ENCODE measurements around the gene ARFGAP2.

ARFGAP2 gene

DNA sequence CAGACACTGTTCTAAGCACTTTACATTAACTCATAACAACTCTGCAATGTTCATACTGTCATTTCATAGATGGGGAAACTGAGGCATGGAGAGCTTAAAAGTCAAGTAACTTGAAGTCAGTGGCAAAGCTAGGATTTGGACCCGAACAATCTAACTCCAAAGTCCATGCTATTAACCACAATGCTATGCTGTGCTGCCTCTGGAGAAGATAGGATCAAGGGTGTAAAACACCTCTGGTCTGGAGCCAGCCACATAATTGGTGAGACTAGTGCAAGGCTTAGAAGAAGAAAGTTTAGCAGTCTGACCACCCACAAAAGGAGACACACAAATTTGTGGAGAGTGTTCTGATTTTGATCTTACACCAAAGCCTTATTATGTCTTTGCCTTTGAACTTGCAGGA lies 43.7 kb downstream of the ARFGAP2 start:
- no peak for DNase-seq (ENCODE audit: extremely low read depth, low read depth)
- TF ChIP-seq, protein P1, sequence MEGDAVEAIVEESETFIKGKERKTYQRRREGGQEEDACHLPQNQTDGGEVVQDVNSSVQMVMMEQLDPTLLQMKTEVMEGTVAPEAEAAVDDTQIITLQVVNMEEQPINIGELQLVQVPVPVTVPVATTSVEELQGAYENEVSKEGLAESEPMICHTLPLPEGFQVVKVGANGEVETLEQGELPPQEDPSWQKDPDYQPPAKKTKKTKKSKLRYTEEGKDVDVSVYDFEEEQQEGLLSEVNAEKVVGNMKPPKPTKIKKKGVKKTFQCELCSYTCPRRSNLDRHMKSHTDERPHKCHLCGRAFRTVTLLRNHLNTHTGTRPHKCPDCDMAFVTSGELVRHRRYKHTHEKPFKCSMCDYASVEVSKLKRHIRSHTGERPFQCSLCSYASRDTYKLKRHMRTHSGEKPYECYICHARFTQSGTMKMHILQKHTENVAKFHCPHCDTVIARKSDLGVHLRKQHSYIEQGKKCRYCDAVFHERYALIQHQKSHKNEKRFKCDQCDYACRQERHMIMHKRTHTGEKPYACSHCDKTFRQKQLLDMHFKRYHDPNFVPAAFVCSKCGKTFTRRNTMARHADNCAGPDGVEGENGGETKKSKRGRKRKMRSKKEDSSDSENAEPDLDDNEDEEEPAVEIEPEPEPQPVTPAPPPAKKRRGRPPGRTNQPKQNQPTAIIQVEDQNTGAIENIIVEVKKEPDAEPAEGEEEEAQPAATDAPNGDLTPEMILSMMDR (IDR thresholded peaks at IDR 0.05; ENCODE audit: low read depth, low read length): no peak

DNA sequence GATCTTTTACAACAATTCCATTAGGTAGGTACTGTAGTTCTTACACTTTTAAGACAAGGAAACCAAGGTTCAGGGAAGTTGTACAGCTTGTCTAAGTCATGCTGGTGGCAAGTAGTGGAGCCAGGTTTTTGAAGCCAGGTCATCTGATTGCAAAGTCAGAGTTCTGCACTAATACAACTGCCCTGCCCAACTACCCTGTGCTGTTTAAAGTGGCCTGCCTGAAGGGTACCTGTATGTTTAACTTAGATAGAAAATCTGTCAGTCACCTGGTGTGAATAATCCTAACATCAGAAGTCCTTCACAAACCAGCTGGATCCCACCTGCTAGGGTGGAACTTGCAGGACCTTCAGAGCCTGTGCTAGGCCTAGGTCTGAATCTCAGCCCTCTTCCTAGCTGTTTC lies 44.2 kb downstream of the ARFGAP2 start:
- TF ChIP-seq, protein P1 (IDR thresholded peaks at IDR 0.05; ENCODE audit: low read depth, low read length): no peak
- no peak for DNase-seq (ENCODE audit: extremely low read depth, low read depth)

DNA sequence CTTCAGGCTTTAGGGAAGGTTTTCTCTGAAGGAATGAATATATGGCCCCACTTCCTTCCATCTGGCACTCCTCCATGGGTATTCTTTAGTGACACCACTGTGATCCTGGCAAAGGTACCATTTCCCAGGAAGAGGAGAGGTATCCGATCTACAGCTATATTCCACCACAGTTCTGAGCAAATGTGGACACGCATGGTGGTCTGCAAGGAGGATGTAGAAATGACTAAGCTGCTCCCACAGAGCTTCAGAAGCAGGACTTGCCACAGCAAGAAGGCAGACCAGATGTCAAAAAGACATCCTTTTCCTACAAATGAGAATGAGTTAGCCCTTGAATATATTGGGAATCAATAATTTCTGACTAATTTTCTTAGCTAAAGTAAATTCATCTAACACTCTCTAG lies 45.5 kb downstream of the ARFGAP2 start:
- DNase-seq (ENCODE audit: extremely low read depth, low read depth): no peak
- TF ChIP-seq, protein P1 (IDR thresholded peaks at IDR 0.05; ENCODE audit: low read depth, low read length): no peak

DNA sequence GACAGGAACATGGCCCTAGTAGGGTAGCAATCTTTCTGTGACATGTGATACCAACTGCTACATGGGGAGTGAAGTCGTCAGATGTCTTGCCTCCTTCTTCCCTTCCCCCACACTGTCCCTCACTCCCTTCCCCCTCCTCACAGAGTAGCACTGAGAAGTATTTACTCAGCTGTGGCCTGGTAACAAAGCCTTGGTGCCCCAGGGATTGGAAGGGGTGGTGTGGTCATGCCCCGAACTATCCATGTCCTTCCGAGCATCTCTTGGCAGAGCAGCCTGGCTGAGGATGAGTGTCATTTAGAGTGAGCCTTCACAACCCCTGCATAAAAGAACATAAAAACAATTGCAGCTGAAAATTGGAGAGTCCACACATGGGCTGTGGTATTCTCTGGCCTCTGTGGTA lies 46.1 kb downstream of the ARFGAP2 start:
- TF ChIP-seq, protein P1 (IDR thresholded peaks at IDR 0.05; ENCODE audit: low read depth, low read length): no peak
- DNase-seq (ENCODE audit: extremely low read depth, low read depth): no peak

DNA sequence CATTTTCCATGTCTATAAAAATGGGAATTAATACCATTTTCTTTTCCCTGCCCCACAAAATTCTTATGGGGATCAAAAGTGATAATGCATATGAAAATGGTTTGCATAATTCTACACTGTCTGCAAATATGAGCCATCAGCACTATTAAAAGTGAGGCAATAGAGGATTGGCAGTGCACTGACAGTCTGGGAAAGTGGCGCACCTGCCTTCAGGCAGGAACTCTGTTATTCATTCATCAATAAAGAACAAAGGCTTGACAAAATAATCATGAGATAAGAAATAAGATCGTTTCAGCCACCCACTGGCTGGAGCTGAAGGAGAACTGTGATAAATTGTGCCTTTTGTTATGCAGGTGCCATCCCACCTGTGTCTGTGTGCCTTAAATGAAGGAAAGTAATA lies 49.5 kb downstream of the ARFGAP2 start:
- DNase-seq (ENCODE audit: extremely low read depth, low read depth): no peak
- TF ChIP-seq, protein P1 (IDR thresholded peaks at IDR 0.05; ENCODE audit: low read depth, low read length): no peak

DNA sequence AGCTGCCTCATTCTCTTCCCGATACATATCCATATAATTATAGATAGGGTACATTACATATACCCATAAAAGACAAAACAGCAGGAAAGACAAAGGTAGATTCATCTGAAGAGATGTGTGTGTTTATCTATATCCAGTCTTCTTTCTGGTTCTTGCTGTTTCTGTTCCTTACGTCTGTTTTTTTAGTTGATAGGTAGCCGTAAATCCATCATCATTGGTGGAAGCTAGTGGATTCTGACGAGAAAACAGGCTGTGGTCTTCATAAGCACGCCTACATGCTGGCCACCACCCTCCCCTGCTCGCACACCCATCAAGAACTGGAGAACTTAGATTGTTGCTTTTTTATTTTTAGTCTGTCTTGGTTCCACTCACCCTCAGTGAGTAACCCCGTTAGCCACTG lies 51.6 kb downstream of the ARFGAP2 start:
- TF ChIP-seq, protein P1 (IDR thresholded peaks at IDR 0.05; ENCODE audit: low read depth, low read length): no peak
- no peak for DNase-seq (ENCODE audit: extremely low read depth, low read depth)

DNA sequence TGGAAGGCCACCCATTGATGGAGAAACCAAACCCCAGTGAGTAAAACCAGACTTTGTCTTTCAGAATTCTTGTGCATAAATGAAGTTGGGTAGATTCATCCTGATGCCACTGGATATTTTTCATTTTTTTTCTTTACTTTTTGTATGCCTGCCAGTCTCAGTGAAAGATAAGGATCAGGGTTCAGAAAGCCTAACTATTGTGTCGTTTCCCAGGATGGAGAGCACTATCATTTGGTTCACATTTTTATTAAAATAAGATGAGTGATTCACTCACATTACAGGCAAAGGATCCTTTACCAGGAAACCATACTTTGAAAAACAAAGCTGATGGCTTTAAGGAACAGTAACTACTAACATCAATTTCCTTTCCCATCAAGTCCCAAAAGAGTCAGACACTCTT lies 52.0 kb downstream of the ARFGAP2 start:
- no peak for DNase-seq (ENCODE audit: extremely low read depth, low read depth)

More for the DNA sequence above, 52.0 kb downstream of the ARFGAP2 start:
- TF ChIP-seq, protein P1 (IDR thresholded peaks at IDR 0.05; ENCODE audit: low read depth, low read length): no peak

All from AG09319 (cell line).